ENCODE results near the gene PLEKHA1.

- no peak for TF ChIP-seq POLR2A (IDR thresholded peaks at IDR 0.05)
- TF ChIP-seq, protein P1, sequence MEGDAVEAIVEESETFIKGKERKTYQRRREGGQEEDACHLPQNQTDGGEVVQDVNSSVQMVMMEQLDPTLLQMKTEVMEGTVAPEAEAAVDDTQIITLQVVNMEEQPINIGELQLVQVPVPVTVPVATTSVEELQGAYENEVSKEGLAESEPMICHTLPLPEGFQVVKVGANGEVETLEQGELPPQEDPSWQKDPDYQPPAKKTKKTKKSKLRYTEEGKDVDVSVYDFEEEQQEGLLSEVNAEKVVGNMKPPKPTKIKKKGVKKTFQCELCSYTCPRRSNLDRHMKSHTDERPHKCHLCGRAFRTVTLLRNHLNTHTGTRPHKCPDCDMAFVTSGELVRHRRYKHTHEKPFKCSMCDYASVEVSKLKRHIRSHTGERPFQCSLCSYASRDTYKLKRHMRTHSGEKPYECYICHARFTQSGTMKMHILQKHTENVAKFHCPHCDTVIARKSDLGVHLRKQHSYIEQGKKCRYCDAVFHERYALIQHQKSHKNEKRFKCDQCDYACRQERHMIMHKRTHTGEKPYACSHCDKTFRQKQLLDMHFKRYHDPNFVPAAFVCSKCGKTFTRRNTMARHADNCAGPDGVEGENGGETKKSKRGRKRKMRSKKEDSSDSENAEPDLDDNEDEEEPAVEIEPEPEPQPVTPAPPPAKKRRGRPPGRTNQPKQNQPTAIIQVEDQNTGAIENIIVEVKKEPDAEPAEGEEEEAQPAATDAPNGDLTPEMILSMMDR (IDR thresholded peaks at IDR 0.05) = no peak
Measured at GRCh38 chr10:122359621-122360020, 14.9 kb upstream of the PLEKHA1 start.

All from prostate gland (tissue), 2 donors.